ENCODE measurements around the gene NUDT2. TPM values are rescaled to one million over a fixed set of nuclear protein-coding genes. Genes with fewer than 3 reads are reported as not detected.

The NUDT2 gene
- total RNA-seq, 1 experiment from 2014 or later, result 28.6 TPM

DNA sequence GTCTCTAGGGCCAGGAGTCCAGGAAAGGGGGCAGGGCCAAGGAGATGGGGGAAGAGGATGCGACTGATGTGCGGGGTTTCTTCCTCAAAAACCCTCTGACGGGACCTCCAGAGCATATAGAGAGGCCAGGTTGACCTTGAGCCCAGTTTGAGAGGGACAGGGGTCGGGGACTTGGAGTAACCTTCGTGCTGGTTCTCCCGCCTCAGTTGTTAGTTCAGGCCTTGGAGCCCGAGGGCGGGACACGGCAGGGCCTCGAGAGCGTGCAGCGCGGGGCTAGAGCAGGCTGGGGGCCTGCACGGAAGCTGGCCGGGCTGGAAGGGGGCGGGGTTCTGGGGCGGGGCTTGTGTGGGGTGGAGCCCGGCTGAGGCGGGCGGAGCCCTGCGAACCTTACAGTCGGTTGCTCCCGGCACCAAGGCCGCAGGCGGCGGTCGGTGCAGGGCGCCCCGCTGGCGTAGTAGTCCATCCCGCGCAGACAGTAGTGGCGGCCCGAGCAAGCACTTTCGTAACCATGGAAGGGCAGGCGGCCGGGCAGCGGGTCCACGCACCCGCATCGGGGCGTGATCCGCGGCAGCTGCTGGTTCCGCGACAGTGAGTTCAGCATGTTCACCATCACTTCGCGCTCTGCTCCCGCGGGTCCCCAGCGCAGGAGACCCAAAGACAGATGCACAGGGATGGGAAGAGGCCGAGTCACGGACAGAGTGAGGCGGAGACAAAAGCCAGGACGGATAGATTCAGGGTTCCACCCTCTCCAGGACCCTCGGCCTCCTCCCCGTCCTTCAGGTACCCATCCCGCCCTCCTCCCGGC lies 51.3 kb downstream of the NUDT2 start:
- peak overlapping the region; percentile 54 for H3K4me3 ChIP-seq (ENCODE audit: insufficient read depth, low read depth, low read length)
- H3K36me3 ChIP-seq (replicated peaks; ENCODE audit: control insufficient read depth, insufficient read depth, low read length), result no peaks in the 10 kb centered on the region
- peaks cover 26% of the 10 kb centered on the region for H3K27me3 ChIP-seq (ENCODE audit: control insufficient read depth, insufficient read depth, low read length)
- peak; percentile 99 for DNase-seq

DNA sequence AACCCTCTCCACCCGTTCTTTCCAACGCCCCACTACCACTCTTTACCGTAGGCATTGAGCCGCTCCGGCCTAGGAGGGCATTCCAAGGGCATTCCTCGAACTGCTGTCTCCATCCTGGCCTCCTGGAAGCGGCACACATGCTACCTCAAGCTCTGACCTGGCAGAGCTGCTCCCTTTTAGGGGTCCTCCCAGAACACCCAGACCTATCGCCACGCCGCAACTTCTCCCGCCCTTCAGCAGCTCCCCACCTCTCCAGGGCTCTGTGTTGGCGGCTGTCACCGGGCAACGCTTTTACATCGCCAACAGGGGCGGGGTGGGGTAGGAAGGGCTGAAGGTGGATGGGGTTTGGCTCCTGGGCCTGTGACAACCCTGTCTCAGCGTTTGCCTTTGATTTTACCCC lies 52.0 kb downstream of the NUDT2 start:
- peak overlapping the region; percentile 54 for H3K4me3 ChIP-seq (ENCODE audit: insufficient read depth, low read depth, low read length)
- peaks cover 26% of the 10 kb centered on the region for H3K27me3 ChIP-seq (ENCODE audit: control insufficient read depth, insufficient read depth, low read length)
- H3K36me3 ChIP-seq (replicated peaks; ENCODE audit: control insufficient read depth, insufficient read depth, low read length), result no peaks in the 10 kb centered on the region
- peak; percentile 72 for DNase-seq

DNA sequence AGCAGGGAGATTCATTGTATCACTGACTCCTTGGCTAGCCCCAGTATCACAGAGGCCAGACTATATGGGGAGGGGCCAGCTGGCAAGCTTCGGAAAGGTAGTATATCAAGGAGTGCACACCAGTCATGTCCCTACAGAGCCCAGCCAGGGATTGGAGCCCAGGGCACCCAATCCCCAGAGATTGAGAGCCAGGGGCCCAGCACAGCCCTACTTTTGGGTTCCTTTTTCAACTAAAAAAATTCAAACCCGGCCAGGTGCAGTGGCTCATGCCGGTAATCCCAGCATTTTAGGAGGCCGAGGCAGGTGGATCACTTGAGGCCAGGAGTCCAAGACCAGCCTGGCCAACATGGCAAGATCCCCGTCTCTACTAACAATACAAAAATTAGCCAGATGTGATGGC lies 52.7 kb downstream of the NUDT2 start:
- Histone ChIP-seq H3K36me3 (replicated peaks; ENCODE audit: control insufficient read depth, insufficient read depth, low read length) (no peaks in the 10 kb centered on the region), H3K4me3 (ENCODE audit: insufficient read depth, low read depth, low read length) (no peak overlapping the region), H3K27me3 (ENCODE audit: control insufficient read depth, insufficient read depth, low read length) (peaks cover 26% of the 10 kb centered on the region)
- DNase-seq, result peak; percentile 3

DNA sequence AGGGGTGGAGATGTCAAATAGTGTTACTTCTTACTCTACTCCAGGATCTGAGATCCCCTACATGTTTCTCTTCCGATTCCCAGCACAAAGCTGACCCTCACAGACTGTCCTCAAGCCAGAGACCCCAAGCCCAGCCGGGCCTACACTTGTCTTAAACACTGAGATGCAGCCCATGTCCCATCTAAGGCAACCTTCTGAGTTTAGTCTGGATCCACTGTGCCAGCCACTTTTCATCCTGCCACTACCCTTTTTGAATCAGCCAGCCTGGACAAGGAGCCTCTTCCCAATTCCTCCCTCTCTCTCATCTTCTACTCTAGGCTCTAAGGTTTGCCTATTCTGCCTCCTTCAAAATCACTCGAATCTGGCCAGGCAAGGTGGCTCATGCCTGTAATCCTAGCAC lies 53.5 kb downstream of the NUDT2 start:
- no peak for DNase-seq
- Histone ChIP-seq H3K27me3 (ENCODE audit: control insufficient read depth, insufficient read depth, low read length) (peaks cover 25% of the 10 kb centered on the region), H3K36me3 (replicated peaks; ENCODE audit: control insufficient read depth, insufficient read depth, low read length) (no peaks in the 10 kb centered on the region)

DNA sequence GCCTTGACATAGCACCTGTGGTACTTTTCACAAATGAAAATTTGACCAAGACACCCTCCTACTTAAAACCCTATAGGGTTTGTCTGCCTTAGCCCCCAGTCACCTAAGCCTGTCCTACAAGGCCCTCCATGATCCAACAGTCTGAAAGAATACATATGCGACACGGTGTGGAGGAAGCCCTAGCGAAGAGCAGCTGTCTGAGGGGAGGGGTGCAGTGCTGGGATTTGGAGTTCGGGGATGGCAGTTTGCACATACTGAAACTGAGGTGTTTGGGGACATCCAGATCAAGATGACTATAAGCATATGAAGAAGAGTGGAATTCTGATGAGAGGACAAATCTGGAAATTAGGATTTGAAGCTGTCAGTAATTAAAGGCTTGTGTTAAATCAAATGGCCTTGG lies 54.5 kb downstream of the NUDT2 start:
- no peak for DNase-seq
- Histone ChIP-seq H3K4me3 (ENCODE audit: insufficient read depth, low read depth, low read length) (no peak overlapping the region), H3K36me3 (replicated peaks; ENCODE audit: control insufficient read depth, insufficient read depth, low read length) (no peaks in the 10 kb centered on the region), H3K27me3 (ENCODE audit: control insufficient read depth, insufficient read depth, low read length) (peaks cover 25% of the 10 kb centered on the region)

More for the DNA sequence above, 53.5 kb downstream of the NUDT2 start:
- H3K4me3 ChIP-seq (ENCODE audit: insufficient read depth, low read depth, low read length), result no peak overlapping the region

DNA sequence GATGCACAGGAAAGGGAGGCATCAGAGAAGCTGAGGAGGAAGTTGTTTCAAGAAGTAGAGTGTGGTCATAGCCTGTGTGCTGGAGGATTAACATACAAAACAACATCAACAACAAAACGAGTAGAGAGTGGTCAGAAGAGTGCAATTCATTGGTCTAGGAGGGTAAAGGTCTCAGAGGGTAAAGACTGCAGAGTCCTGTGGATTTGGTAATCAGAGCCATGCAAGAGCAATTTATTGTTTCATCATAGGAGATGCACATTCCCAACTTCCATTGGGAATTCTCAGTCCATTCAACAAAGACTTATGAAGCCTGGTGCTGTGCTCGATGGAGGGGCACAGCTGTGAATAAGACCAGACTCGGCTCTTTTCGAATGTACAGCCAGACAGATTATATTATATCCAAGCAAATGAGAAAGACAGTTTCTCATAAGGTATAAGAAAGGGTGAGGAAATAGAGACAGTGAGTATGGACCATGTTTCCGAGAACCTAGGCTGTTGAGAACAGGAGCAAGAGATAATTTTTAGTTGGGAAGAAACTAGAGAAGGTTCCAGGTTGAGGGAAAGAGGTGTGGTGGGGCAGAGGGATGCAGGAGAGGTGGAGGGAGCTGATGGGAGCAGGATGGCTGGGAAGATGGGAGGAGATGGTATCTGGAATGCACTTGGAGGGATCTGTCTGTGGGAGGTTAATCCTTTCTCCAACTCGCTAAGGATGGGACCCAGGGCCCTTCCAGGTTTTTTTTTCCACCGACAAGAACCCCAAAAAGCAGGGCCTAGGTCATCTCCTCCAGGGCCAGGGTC lies 55.2 kb downstream of the NUDT2 start:
- no peak overlapping the region for H3K4me3 ChIP-seq (ENCODE audit: insufficient read depth, low read depth, low read length)
- no peak for DNase-seq
- H3K36me3 ChIP-seq (replicated peaks; ENCODE audit: control insufficient read depth, insufficient read depth, low read length), result no peaks in the 10 kb centered on the region
- peaks cover 25% of the 10 kb centered on the region for H3K27me3 ChIP-seq (ENCODE audit: control insufficient read depth, insufficient read depth, low read length)

DNA sequence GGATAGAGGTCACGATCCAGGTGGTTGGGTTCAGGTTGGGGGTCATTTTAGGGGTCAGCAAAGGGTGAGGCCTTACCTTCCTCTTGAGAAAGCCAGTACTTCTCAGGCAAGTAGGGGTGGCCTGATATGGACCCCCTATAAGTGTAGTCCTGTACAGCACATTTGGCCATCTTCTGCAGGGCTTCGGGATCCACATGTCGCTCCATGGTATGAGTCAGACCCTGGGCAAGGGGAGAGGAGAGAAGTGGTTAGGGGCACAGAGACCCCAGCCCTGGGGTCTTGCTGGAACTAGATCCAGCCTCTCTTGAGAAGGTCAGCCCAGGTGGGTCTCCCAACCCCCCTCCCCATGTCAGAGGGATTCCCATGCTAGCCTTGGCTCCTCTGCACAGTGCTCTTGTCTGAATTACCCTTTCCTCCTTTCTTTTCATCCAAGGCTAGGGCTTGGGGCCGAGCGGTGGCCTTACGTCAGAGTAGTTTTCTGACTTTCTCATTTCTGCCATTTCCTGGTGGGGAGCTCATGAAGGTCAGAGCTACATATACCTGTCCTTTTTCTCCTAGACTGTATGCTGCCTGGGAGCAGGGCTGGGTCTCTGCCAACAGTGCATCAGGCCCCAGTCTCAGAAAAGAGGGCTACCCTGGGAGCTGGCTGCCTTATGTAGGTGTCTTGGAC lies 56.3 kb downstream of the NUDT2 start:
- Histone ChIP-seq H3K4me3 (ENCODE audit: insufficient read depth, low read depth, low read length) (no peak overlapping the region), H3K36me3 (replicated peaks; ENCODE audit: control insufficient read depth, insufficient read depth, low read length) (no peaks in the 10 kb centered on the region), H3K27me3 (ENCODE audit: control insufficient read depth, insufficient read depth, low read length) (peaks cover 16% of the 10 kb centered on the region)
- DNase-seq, result no peak

DNA sequence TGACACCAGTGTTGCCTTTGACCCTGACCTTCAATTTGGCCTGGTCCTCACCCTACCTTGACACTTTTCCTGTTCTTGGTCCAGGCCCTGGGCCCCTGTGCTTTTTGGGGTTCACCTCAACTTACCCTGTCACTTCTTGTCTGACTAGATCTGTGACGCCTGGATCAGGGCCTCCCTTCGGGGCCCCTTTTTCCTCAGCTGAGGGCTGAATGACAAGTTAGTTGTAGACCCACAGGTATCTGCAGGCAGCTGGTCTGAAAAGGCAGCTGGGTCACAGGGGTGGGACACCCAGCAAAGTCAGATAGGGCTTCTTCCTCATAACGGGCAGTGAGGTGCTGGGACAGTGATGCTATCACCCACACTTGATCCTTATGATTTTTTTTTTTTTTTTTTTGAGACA lies 57.3 kb downstream of the NUDT2 start:
- H3K27me3 ChIP-seq (ENCODE audit: control insufficient read depth, insufficient read depth, low read length), result peaks cover 7% of the 10 kb centered on the region
- no peak for DNase-seq
- no peak overlapping the region for H3K4me3 ChIP-seq (ENCODE audit: insufficient read depth, low read depth, low read length)
- H3K36me3 ChIP-seq (replicated peaks; ENCODE audit: control insufficient read depth, insufficient read depth, low read length), result no peaks in the 10 kb centered on the region

DNA sequence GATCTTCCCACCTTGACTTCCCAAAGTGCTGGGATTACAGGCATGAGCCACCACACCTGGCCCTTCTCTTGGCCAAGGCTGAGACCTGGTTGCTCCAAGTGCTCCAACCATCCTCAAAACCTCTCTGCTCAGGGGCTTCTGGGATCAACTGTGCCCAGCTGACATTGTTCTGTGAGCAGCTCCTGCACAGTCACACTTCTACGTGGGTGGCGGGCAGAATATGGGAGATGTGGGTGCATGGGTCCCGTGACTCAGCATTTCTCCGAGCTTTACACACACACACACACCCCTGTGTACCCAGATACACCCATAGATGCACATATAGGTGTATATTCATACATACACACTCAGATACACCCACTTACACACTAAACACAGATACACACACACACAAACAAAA lies 57.9 kb downstream of the NUDT2 start:
- Histone ChIP-seq H3K4me3 (ENCODE audit: insufficient read depth, low read depth, low read length) (no peak overlapping the region), H3K36me3 (replicated peaks; ENCODE audit: control insufficient read depth, insufficient read depth, low read length) (no peaks in the 10 kb centered on the region), H3K27me3 (ENCODE audit: control insufficient read depth, insufficient read depth, low read length) (peaks cover 4% of the 10 kb centered on the region; the same call in 1 of the 2 replicates)
- DNase-seq, result no peak

DNA sequence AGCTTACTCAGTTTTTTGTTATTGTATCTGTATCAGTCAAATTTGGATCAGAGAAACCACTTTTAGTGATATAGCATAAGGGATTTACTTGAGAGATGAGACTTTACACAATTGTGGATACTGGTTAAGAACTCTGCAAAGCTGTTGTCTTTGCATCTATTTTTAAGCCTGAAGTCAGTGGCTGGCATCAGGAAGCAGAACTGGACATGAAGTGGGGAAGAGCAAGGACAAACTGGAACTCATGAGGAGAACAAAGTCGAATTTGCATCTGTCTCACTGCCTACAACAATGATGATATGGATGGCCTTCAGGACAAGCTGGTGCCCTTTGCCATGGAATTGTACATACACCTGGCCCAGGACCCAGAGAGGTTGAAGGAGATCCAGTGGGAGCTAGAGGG lies 63.1 kb downstream of the NUDT2 start:
- no peaks in the 10 kb centered on the region for H3K27me3 ChIP-seq (ENCODE audit: control insufficient read depth, insufficient read depth, low read length)
- H3K36me3 ChIP-seq (replicated peaks; ENCODE audit: control insufficient read depth, insufficient read depth, low read length), result no peaks in the 10 kb centered on the region
- H3K4me3 ChIP-seq (ENCODE audit: insufficient read depth, low read depth, low read length), result no peak overlapping the region
- DNase-seq, result no peak

Other genes starting within 250 kb of the NUDT2 start
- gene DCAF12, start 202.9 kb upstream of the NUDT2 start, total RNA-seq (2014; rRNA removed; shearing (Covaris generic)), result 31.1 and 32.5 TPM in 2 replicates
- gene UBAP1, start 150.5 kb upstream of the NUDT2 start, total RNA-seq (2014; rRNA removed; shearing (Covaris generic)), result 28.3 and 29.0 TPM in 2 replicates
- 4.5 and 4.7 TPM in 2 replicates for gene KIF24, start 301 bp upstream of the NUDT2 start, total RNA-seq (2014; rRNA removed; shearing (Covaris generic))
- 12.3 and 19.8 TPM in 2 replicates for gene MYORG, start 47.3 kb downstream of the NUDT2 start, total RNA-seq (2014; rRNA removed; shearing (Covaris generic))
- 20.3 and 22.7 TPM in 2 replicates for gene FAM219A, start 129.0 kb downstream of the NUDT2 start, total RNA-seq (2014; rRNA removed; shearing (Covaris generic))
- 0.35 and 0.96 TPM in 2 replicates for gene DNAI1, start 129.2 kb downstream of the NUDT2 start, total RNA-seq (2014; rRNA removed; shearing (Covaris generic))
- gene ENHO, start 193.4 kb downstream of the NUDT2 start, total RNA-seq (2014; rRNA removed; shearing (Covaris generic)), result 33.3 and 35.1 TPM in 2 replicates